GM12891 (cell line): ENCODE data around the gene CD22.

Experiments
- PAX5 ChIP-seq: IDR thresholded peaks from 2 replicates; pipeline ENCODE4 v1.6.1; 2011; ENCODE audit warnings: low read length, moderate library complexity, mild to moderate bottlenecking; ENCODE audit not compliant: insufficient read depth, severe bottlenecking
- POLR2A ChIP-seq: IDR thresholded peaks from 2 replicates; pipeline ENCODE4 v1.6.1; 2011; ENCODE audit warnings: low read depth, low read length, control low read depth
- POLR2AphosphoS5 ChIP-seq: IDR thresholded peaks from 2 replicates; pipeline ENCODE4 v1.6.1; 2011; ENCODE audit warnings: low read depth, low read length, control low read depth
- POU2F2 ChIP-seq: IDR thresholded peaks from 2 replicates; pipeline ENCODE4 v1.6.1; 2011; ENCODE audit warnings: low read depth, mild to moderate bottlenecking, control low read depth, low read length, moderate library complexity
- SPI1 ChIP-seq: IDR thresholded peaks from 2 replicates; pipeline ENCODE4 v1.6.1; 2011; ENCODE audit warnings: low read depth, low read length, control low read depth
- TAF1 ChIP-seq: IDR thresholded peaks from 2 replicates; pipeline ENCODE4 v1.6.1; 2011; ENCODE audit warnings: low read depth, low read length, control low read depth

- TF ChIP-seq POLR2A (no peak), PAX5 (no peak), POLR2AphosphoS5 (no peak), TAF1 (no peak), POU2F2 (no peak), SPI1 (no peak)
Observed at GRCh38 chr19:35357867-35358573, 29.0 kb downstream of the CD22 start, which contains the start of gene FFAR3.
